KMS-11 (cell line): ENCODE measurements around the gene NELL1.

Source experiments
- H2AFZ ChIP-seq: fragments of 200-600 bp; sonication (generic); 2 replicates; pipeline ENCODE4 v1.6.1; 2016; ENCODE audit warnings: antibody characterized with exemption, mixed run types, low read depth
- H3K27ac ChIP-seq: fragments of 200-600 bp; sonication (generic); 2 replicates; pipeline ENCODE4 v1.6.1; 2016; ENCODE audit warnings: mild to moderate bottlenecking, mixed run types
- H3K27me3 ChIP-seq: fragments of 200-600 bp; sonication (generic); 2 replicates; pipeline ENCODE4 v1.6.1; 2017; ENCODE audit warnings: mild to moderate bottlenecking, low read depth, mixed run types, moderate library complexity; ENCODE audit not compliant: insufficient read depth
- H3K36me3 ChIP-seq: fragments of 200-600 bp; sonication (generic); 2 replicates; pipeline ENCODE4 v1.6.1; 2017; ENCODE audit warnings: mild to moderate bottlenecking, mixed run types; ENCODE audit not compliant: insufficient read depth
- H3K4me1 ChIP-seq: fragments of 200-600 bp; sonication (generic); 2 replicates; pipeline ENCODE4 v1.6.1; 2016; ENCODE audit warnings: mild to moderate bottlenecking, low read depth, mixed run types; ENCODE audit not compliant: poor library complexity, severe bottlenecking
- H3K4me2 ChIP-seq: fragments of 200-600 bp; sonication (generic); 2 replicates; pipeline ENCODE4 v1.7.0; 2016; ENCODE audit warnings: mild to moderate bottlenecking, mixed run types
- H3K4me3 ChIP-seq: fragments of 200-600 bp; sonication (generic); IDR thresholded peaks from 2 replicates; pipeline ENCODE4 v1.6.1; 2017; ENCODE audit warnings: low read depth, low read length, mixed read lengths; ENCODE audit not compliant: insufficient read depth
- H3K79me2 ChIP-seq: fragments of 200-600 bp; sonication (generic); 2 replicates; pipeline ENCODE4 v1.6.1; 2016; ENCODE audit warnings: low read depth, mixed run types; ENCODE audit not compliant: insufficient read depth
- H3K9ac ChIP-seq: fragments of 200-600 bp; sonication (generic); 2 replicates; pipeline ENCODE4 v1.6.1; 2016; ENCODE audit warnings: mild to moderate bottlenecking, mixed run types
- H4K20me1 ChIP-seq: fragments of 200-600 bp; sonication (generic); 2 replicates; pipeline ENCODE4 v1.6.1; 2016; ENCODE audit warnings: mild to moderate bottlenecking, mixed run types; ENCODE audit not compliant: insufficient read depth
- TF ChIP-seq, protein P1 (sequence below): fragments of 200-600 bp; sonication (generic); conservative IDR thresholded peaks from 2 replicates; pipeline ENCODE4 v1.6.1; 2017; ENCODE audit warnings: low read depth, mild to moderate bottlenecking, antibody characterized with exemption, low read length, moderate library complexity, mixed read lengths

The NELL1 gene

DNA sequence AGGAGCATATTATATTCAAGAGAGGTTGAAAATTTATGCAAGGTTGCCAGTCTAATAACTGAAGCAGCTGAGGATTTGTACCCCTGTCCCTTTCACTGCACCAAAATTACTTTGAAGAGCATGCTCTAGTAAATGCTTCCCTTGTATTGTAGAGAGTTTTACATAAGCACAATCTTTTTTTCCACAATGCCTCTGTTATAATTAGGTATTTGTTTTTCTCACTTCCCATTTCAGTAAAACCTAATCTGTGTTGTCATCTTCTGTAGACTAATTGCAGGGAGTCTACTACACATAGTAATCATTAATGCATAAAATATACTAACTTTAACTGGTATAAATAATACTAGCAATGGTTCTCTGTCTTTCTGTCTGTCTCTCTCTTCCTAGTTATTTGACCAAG lies 805.1 kb downstream of the NELL1 start:
- TF ChIP-seq, protein P1, sequence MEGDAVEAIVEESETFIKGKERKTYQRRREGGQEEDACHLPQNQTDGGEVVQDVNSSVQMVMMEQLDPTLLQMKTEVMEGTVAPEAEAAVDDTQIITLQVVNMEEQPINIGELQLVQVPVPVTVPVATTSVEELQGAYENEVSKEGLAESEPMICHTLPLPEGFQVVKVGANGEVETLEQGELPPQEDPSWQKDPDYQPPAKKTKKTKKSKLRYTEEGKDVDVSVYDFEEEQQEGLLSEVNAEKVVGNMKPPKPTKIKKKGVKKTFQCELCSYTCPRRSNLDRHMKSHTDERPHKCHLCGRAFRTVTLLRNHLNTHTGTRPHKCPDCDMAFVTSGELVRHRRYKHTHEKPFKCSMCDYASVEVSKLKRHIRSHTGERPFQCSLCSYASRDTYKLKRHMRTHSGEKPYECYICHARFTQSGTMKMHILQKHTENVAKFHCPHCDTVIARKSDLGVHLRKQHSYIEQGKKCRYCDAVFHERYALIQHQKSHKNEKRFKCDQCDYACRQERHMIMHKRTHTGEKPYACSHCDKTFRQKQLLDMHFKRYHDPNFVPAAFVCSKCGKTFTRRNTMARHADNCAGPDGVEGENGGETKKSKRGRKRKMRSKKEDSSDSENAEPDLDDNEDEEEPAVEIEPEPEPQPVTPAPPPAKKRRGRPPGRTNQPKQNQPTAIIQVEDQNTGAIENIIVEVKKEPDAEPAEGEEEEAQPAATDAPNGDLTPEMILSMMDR: no peak
- H4K20me1 ChIP-seq: no peaks in the 10 kb centered on the region
- H3K9ac ChIP-seq: no peak overlapping the region
- no peak overlapping the region for H3K4me2 ChIP-seq
- H3K27me3 ChIP-seq: no peaks in the 10 kb centered on the region
- no peaks in the 10 kb centered on the region for H3K36me3 ChIP-seq
- H3K4me3 ChIP-seq: no peak overlapping the region
- no peaks in the 10 kb centered on the region for H3K79me2 ChIP-seq
- no peak overlapping the region for H3K27ac ChIP-seq
- no peak overlapping the region for H2AFZ ChIP-seq
- H3K4me1 ChIP-seq: no peaks in the 10 kb centered on the region

DNA sequence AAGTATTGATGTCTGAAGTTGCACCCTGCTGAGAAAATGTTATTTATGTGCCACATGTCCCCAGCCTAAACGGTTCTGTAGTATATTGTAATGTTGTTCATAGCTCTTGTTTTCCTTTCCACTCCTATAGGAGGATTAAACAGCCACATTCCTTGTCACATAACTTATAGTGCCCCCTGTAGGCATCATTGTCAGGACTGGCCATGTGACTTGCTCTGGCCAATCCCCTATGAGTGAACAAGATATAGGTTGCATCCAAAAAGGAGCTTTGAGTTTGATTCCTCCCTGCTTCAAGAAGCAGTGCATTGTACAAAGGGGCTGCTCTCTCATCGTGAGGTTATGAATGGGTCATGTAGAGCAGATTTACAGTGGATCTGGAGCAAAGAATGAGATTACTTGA lies 805.9 kb downstream of the NELL1 start:
- Histone ChIP-seq H2AFZ (no peak overlapping the region), H3K27me3 (no peaks in the 10 kb centered on the region), H3K4me2 (no peak overlapping the region), H3K4me3 (no peak overlapping the region), H3K27ac (no peak overlapping the region), H3K4me1 (no peaks in the 10 kb centered on the region), H3K9ac (no peak overlapping the region), H4K20me1 (no peaks in the 10 kb centered on the region), H3K79me2 (no peaks in the 10 kb centered on the region), H3K36me3 (no peaks in the 10 kb centered on the region)
- TF ChIP-seq, protein P1: no peak

DNA sequence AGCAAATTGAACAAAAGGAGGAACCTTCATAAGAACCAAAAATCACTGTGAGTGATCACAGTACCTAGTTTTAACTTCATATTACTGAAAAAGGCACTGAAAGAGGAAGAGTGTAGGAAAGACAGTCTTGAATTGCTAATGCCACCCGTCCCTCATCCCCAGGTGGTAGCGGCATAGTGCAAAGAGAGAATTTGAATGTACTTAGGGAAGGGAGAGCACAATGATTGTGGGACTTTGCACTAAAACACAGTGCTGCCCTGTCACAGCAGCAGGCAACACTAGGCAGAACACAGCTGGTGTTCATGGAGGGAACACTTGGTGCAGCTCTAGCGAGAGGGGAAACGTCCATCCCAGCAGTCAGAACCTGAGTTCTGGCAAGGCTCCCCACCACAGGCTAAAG lies 807.2 kb downstream of the NELL1 start:
- no peak overlapping the region for H3K4me2 ChIP-seq
- H2AFZ ChIP-seq: no peak overlapping the region
- no peak overlapping the region for H3K27ac ChIP-seq
- no peak overlapping the region for H3K4me3 ChIP-seq
- no peaks in the 10 kb centered on the region for H3K79me2 ChIP-seq
- no peaks in the 10 kb centered on the region for H3K27me3 ChIP-seq
- no peaks in the 10 kb centered on the region for H3K36me3 ChIP-seq
- no peak overlapping the region for H3K9ac ChIP-seq
- no peaks in the 10 kb centered on the region for H4K20me1 ChIP-seq
- TF ChIP-seq, protein P1: no peak
- H3K4me1 ChIP-seq: no peaks in the 10 kb centered on the region

DNA sequence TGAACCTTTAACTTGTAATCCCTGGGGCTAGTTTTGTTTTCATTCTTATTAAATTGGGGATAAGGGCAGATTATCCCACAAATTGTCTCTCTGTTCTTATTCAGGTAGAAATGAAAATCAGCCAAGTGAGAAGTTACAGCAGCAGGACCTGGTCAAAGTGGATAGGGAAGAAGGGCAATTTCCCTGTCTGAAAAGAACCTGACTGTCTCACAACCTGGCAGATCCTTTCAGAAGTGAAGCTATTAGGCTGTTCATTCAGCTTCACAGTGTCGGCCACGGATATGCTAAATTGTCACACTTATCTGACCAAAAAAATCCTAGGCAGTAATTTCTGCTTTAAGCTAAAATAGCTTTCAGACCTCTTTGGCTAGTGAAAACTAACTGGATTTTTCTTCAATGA lies 810.9 kb downstream of the NELL1 start:
- H3K36me3 ChIP-seq: no peaks in the 10 kb centered on the region
- TF ChIP-seq, protein P1: no peak
- H2AFZ ChIP-seq: no peak overlapping the region
- H3K27me3 ChIP-seq: no peaks in the 10 kb centered on the region
- H4K20me1 ChIP-seq: no peaks in the 10 kb centered on the region
- H3K4me2 ChIP-seq: no peak overlapping the region
- H3K4me3 ChIP-seq: no peak overlapping the region
- H3K9ac ChIP-seq: no peak overlapping the region
- H3K27ac ChIP-seq: no peak overlapping the region
- no peaks in the 10 kb centered on the region for H3K79me2 ChIP-seq
- H3K4me1 ChIP-seq: no peaks in the 10 kb centered on the region

DNA sequence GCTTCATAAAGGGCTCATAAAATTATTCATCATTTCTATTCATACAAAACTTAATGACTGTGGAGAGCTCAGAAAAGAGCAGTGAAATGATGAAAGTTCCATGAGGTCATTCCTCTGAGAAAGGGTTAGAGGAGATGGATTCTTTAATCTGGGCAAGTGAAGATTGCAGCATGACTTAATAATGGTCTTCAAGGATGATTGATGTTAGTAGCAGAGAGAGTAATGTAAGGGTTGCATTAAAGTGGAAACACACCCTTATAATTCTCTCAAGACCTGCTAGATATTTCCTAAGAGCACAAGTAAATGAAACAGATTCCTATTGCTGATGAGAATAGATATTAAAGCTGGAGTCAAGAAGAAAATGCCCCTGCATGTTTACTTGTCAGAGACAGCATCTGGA lies 811.9 kb downstream of the NELL1 start:
- no peak overlapping the region for H3K27ac ChIP-seq
- no peak overlapping the region for H3K4me2 ChIP-seq
- no peaks in the 10 kb centered on the region for H3K79me2 ChIP-seq
- TF ChIP-seq, protein P1: no peak
- no peaks in the 10 kb centered on the region for H4K20me1 ChIP-seq
- no peaks in the 10 kb centered on the region for H3K27me3 ChIP-seq
- no peaks in the 10 kb centered on the region for H3K36me3 ChIP-seq
- H3K4me1 ChIP-seq: no peaks in the 10 kb centered on the region
- no peak overlapping the region for H2AFZ ChIP-seq
- no peak overlapping the region for H3K4me3 ChIP-seq
- no peak overlapping the region for H3K9ac ChIP-seq
